BLaER1 treated with 17β-estradiol and CSF1 and Interleukin-3, amounts not matched to agents 10 nM and 100 nM (cell line): ENCODE measurements around the gene KAZALD1.

Experiments used
- H3K27ac ChIP-seq, 11 experiments: shearing (Covaris generic); formaldehyde crosslinking; 2 replicates each; pipeline ENCODE4 v1.8.1; 2022
- H3K27me3 ChIP-seq, 11 experiments: shearing (Covaris generic); formaldehyde crosslinking; 2 replicates each; pipeline ENCODE4 v1.8.1; 2022
- H3K36me3 ChIP-seq, 11 experiments: shearing (Covaris generic); formaldehyde crosslinking; 2 replicates each; pipeline ENCODE4 v1.8.1; 2022
- H3K4me1 ChIP-seq, 10 experiments: shearing (Covaris generic); formaldehyde crosslinking; 2 replicates each; pipeline ENCODE4 v1.8.1; 2022
- H3K4me2 ChIP-seq, 11 experiments: shearing (Covaris generic); formaldehyde crosslinking; 2 replicates each; pipeline ENCODE4 v1.8.1; 2022
- H3K4me3 ChIP-seq, 10 experiments: shearing (Covaris generic); formaldehyde crosslinking; 2 replicates each; pipeline ENCODE4 v1.8.1; 2022
- H3K9ac ChIP-seq, 11 experiments: shearing (Covaris generic); formaldehyde crosslinking; 2 replicates each; pipeline ENCODE4 v1.8.1; 2022
- H3K9me3 ChIP-seq, 11 experiments: shearing (Covaris generic); formaldehyde crosslinking; replicated peaks in 1 of 11; 2 replicates each; pipeline ENCODE4 v1.8.1; 2022
- H4K20me1 ChIP-seq, 11 experiments: shearing (Covaris generic); formaldehyde crosslinking; 2 replicates each; pipeline ENCODE4 v1.8.1; 2022
- Cebpa-rat ChIP-seq, 11 experiments: shearing (Covaris generic); IDR thresholded peaks; 2 replicates each; pipeline ENCODE4 v1.8.1; 2022

Gene KAZALD1

DNA sequence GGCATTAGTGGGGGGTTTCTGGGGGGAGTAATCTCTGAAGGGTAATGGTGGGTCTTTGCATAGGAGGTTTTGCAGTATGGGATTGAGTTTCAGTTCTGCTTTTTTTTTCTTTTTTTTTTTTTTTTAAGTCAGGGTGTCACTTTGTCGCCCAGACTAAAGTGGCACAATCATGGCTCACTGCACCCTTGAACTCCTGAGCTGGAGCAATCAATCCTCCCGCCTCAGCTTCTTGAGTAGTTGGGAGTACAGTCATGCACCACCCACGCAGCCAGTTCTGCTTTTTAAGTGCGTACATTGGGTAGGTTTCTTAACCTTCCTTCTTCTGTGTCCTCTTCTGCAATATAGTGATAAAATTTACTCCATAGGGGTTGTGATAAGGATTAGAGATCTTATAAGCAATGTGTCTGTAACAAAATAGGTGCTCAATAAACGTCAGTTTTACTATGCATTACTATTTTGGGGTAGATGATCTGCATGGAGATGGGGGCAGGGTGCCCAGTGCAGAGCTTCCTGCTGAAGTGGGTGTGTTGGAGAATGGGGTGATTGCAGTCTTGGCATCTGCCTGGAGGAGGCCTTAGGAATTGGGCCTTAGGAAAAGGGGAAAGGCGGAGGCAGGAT is 9.6 kb downstream of the KAZALD1 start:
- Histone ChIP-seq H3K9me3 (no peaks in the 10 kb centered on the region), H3K4me2 (peak overlapping the region; percentile 81 to 100 (median 89)), H3K4me3 (peak overlapping the region in 3 of 10 experiments; percentile 17 to 40 (median 27); a peak in 3 of 20 replicates), H3K9ac (peak overlapping the region; percentile 25 to 77 (median 75); a peak in 21 of 22 replicates), H3K27me3 (peaks cover 0 to 22% (median 6%) of the 10 kb centered on the region in 11 experiments; a peak in 10 of 22 replicates), H4K20me1 (no peaks in the 10 kb centered on the region), H3K36me3 (no peaks in the 10 kb centered on the region), H3K4me1 (peaks cover 45 to 72% (median 67%) of the 10 kb centered on the region in 10 experiments), H3K27ac (peak overlapping the region; percentile 69 to 91 (median 90))
- TF ChIP-seq Cebpa-rat (IDR thresholded peaks at IDR 0.05), result peak; percentile 52 to 97 (median 93)

DNA sequence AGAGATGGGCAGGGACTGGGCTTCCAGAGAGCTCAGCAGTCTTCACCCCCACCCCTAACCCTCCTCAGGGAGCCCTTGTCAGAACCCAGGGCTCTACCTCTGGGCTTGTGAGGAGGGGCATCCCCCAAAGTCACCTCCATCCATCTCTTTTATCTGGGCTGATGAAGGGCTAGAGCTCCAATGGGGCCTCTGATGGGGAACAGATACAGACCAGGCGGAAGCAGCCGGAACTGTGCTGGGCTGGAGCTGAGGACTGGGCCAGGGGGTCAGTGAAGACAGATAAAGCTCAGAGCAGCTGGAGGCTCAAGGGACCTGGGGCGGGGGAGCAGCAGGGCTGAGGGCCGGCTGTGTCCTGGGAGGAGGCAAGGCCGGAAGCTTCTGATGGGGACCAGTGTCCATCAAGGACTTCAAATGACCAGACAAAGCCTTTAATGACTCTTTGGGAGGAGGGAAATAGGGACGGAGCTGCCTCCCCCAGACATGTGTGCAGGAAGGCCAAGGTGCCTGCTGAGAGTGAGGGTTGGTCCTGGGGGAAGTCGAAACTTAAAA is 10.2 kb downstream of the KAZALD1 start:
- Histone ChIP-seq H3K4me1 (peaks cover 43 to 71% (median 65%) of the 10 kb centered on the region in 10 experiments), H3K9ac (peak overlapping the region; percentile 25 to 77 (median 75); a peak in 21 of 22 replicates), H3K27me3 (peaks cover 0 to 22% (median 6%) of the 10 kb centered on the region in 11 experiments; a peak in 10 of 22 replicates), H4K20me1 (no peaks in the 10 kb centered on the region), H3K9me3 (no peaks in the 10 kb centered on the region), H3K4me3 (peak overlapping the region in 3 of 10 experiments; percentile 17 to 40 (median 27); a peak in 5 of 20 replicates), H3K27ac (peak overlapping the region; percentile 40 to 91 (median 90)), H3K36me3 (no peaks in the 10 kb centered on the region), H3K4me2 (peak overlapping the region; percentile 81 to 100 (median 89))
- no peak for TF ChIP-seq Cebpa-rat (IDR thresholded peaks at IDR 0.05)

DNA sequence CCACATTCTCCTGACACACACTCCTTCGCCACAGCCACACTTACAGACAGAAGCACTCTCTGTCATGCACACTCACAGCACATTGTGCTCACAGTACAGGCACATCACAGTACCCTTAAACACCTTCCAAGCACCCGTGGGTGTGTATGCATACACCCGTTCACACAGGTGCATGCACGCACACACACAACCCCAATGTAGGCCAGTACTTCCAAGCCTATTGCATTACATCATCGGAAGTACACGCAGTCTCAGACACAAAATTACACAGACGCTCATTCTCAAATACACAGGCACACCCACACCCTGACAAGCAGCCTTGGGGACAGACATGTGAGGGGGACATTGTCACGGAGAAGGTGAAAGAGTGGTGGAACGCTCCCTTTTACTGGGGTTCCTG is 11.1 kb downstream of the KAZALD1 start:
- Histone ChIP-seq H3K27ac (peak overlapping the region in 10 of 11 experiments; percentile 81 to 91 (median 90); a peak in 17 of 22 replicates), H3K9ac (peak overlapping the region in 8 of 11 experiments; percentile 71 to 77 (median 76); a peak in 7 of 22 replicates), H3K4me1 (peaks cover 43 to 69% (median 58%) of the 10 kb centered on the region in 10 experiments), H4K20me1 (no peaks in the 10 kb centered on the region), H3K36me3 (no peaks in the 10 kb centered on the region), H3K4me2 (peak overlapping the region; percentile 81 to 100 (median 89)), H3K27me3 (peaks cover 0 to 22% (median 6%) of the 10 kb centered on the region in 11 experiments; a peak in 9 of 22 replicates), H3K9me3 (no peaks in the 10 kb centered on the region), H3K4me3 (no peak overlapping the region)
- no peak for TF ChIP-seq Cebpa-rat (IDR thresholded peaks at IDR 0.05)

DNA sequence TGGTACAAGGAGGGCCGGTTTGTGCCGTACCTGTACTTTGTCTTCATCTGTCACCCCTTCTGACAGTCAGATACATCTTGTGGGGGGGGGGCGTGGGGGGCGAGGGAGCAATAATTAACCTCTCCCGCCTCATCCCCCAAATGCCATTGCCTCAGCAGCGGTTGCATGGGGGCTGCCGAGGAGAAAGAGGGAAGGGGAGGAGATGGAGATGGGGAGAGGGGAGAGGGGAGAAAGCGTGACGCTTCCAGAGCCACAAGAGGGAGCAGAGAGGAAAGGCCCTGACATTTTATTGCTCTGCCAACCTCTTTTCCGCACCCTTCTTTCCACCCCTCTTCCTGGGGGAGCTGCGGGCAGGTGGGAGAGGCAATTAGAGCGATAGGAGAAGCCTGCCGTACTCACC is 11.8 kb downstream of the KAZALD1 start:
- Histone ChIP-seq H3K4me3 (no peak overlapping the region), H3K9me3 (no peaks in the 10 kb centered on the region), H3K4me2 (peak overlapping the region in 7 of 11 experiments; percentile 81 to 100 (median 89); a peak in 11 of 22 replicates), H3K36me3 (no peaks in the 10 kb centered on the region), H3K27ac (peak overlapping the region in 8 of 11 experiments; percentile 8 to 91 (median 90); a peak in 8 of 22 replicates), H3K27me3 (peaks cover 0 to 22% (median 6%) of the 10 kb centered on the region in 11 experiments; a peak in 9 of 22 replicates), H3K9ac (no peak overlapping the region), H4K20me1 (no peaks in the 10 kb centered on the region), H3K4me1 (peaks cover 43 to 66% (median 52%) of the 10 kb centered on the region in 10 experiments)
- TF ChIP-seq Cebpa-rat (IDR thresholded peaks at IDR 0.05), result no peak

DNA sequence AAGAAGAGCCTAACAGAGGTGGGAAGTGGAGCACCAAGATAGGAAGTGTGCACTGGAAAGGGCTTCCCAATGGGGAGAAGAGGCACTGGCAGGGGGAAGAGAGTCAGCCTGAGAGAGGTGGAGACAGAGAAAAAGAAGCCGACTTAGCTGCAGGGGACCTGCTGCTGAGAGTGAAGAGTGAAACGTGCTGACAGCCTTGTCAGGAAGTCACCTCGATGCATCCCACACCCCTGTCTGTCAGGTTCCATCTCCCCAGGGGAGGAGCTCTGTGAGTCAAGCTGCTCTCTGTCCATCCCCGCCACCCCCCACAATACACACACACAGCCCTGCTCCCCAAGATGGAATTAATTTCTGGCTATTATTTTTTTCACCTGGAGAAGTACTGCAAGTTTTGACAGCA is 14.0 kb downstream of the KAZALD1 start:
- Histone ChIP-seq H3K4me3 (no peak overlapping the region), H4K20me1 (no peaks in the 10 kb centered on the region; a peak in 1 of 22 replicates), H3K4me1 (peaks cover 26 to 46% (median 31%) of the 10 kb centered on the region in 10 experiments), H3K9ac (no peak overlapping the region), H3K9me3 (no peaks in the 10 kb centered on the region), H3K36me3 (no peaks in the 10 kb centered on the region), H3K4me2 (peak overlapping the region in 1 of 11 experiments; percentile 15; a peak in 1 of 22 replicates), H3K27ac (no peak overlapping the region), H3K27me3 (peaks cover 0 to 22% (median 6%) of the 10 kb centered on the region in 11 experiments; a peak in 9 of 22 replicates)
- TF ChIP-seq Cebpa-rat (IDR thresholded peaks at IDR 0.05), result no peak

DNA sequence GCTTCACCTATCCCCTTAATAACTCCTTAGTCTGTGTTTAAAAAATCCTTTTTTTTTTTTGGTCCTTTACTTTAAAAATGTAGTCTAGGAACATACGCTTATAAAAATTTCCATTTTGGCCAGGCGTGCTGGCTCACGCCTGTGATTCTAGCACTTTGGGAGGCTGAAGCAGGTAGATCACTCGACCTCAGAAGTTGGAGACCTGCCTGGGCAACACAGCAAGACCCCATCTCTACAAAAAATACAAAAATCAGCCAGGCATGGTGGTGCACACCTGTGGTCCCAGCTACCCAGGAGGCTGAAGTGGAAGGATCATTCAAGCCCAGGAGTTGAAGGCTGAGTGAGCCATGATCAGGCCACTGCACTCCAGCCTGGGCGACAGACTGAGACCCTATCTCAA is 14.8 kb downstream of the KAZALD1 start:
- Histone ChIP-seq H4K20me1 (no peaks in the 10 kb centered on the region; a peak in 1 of 22 replicates), H3K36me3 (no peaks in the 10 kb centered on the region), H3K27me3 (peaks cover 0 to 24% (median 10%) of the 10 kb centered on the region in 11 experiments; a peak in 9 of 22 replicates), H3K27ac (no peak overlapping the region), H3K9me3 (no peaks in the 10 kb centered on the region), H3K9ac (no peak overlapping the region), H3K4me1 (peaks cover 18 to 38% (median 23%) of the 10 kb centered on the region in 10 experiments), H3K4me3 (no peak overlapping the region), H3K4me2 (no peak overlapping the region)
- TF ChIP-seq Cebpa-rat (IDR thresholded peaks at IDR 0.05), result no peak

DNA sequence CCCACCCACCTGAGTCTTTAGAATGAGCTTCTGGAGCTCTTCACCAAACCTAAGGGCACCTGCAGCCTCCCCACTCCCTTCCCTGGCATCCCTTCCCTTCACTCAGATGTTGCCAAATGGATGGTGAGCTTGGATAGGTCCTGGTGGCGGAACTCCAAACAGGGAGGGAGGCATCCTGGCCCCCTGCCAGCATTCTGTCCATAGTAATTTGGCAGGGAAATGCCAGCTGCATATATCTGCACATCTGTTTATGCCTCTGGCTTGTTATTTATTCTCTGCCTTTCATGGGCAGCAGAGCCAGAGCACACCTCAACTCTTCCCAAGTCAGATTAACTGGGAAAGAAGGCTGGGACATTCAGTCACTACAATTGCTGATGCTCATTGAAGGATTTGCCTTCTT is 18.1 kb downstream of the KAZALD1 start:
- no peak for TF ChIP-seq Cebpa-rat (IDR thresholded peaks at IDR 0.05)
- no peak overlapping the region for H3K4me3 ChIP-seq
- H3K27me3 ChIP-seq, result peaks cover 6 to 49% (median 33%) of the 10 kb centered on the region in 11 experiments; a peak in 16 of 22 replicates
- no peak overlapping the region for H3K27ac ChIP-seq
- no peak overlapping the region for H3K9ac ChIP-seq
- no peaks in the 10 kb centered on the region for H3K9me3 ChIP-seq
- peaks cover 0 to 10% (median 0%) of the 10 kb centered on the region in 10 experiments; a peak in 3 of 20 replicates for H3K4me1 ChIP-seq
- H3K36me3 ChIP-seq, result no peaks in the 10 kb centered on the region
- peaks cover 0 to 3% (median 0%) of the 10 kb centered on the region in 11 experiments; a peak in 3 of 22 replicates for H4K20me1 ChIP-seq
- no peak overlapping the region for H3K4me2 ChIP-seq

GRCh38 chr10:101080933-101081931 is 19.4 kb downstream of the KAZALD1 start:
- no peak overlapping the region for H3K9ac ChIP-seq
- H3K27ac ChIP-seq, result no peak overlapping the region
- no peak overlapping the region for H3K4me2 ChIP-seq
- TF ChIP-seq Cebpa-rat (IDR thresholded peaks at IDR 0.05), result no peak
- H3K36me3 ChIP-seq, result no peaks in the 10 kb centered on the region
- H3K4me1 ChIP-seq, result no peaks in the 10 kb centered on the region
- no peaks in the 10 kb centered on the region for H3K9me3 ChIP-seq
- peaks cover 0 to 3% (median 0%) of the 10 kb centered on the region in 11 experiments; a peak in 3 of 22 replicates for H4K20me1 ChIP-seq
- no peak overlapping the region for H3K4me3 ChIP-seq
- peaks cover 6 to 49% (median 38%) of the 10 kb centered on the region in 11 experiments; a peak in 16 of 22 replicates for H3K27me3 ChIP-seq
